Stimulated activated CD4-positive, alpha-beta T cell treated with anti-CD3 and anti-CD28 coated beads, TNF-alpha, amount 100 ng/mL, for 48 hours (primary cell): ENCODE measurements around the gene DDIT3.
A peak's percentile ranks its signal among the peaks of the same experiment; 100 is the strongest.
"Not testable (repeated sequence)": the region's sequence is repeated elsewhere in the genome, so short reads cannot be mapped to it uniquely, and the experiment has no call there.

Experiments
- DNase-seq, 3 donors: peaks; one replicate each; pipeline ENCODE4 v3.0.0-alpha.2; 2020; ENCODE audit warnings: low read depth in 3 of 3

Gene DDIT3

DNA sequence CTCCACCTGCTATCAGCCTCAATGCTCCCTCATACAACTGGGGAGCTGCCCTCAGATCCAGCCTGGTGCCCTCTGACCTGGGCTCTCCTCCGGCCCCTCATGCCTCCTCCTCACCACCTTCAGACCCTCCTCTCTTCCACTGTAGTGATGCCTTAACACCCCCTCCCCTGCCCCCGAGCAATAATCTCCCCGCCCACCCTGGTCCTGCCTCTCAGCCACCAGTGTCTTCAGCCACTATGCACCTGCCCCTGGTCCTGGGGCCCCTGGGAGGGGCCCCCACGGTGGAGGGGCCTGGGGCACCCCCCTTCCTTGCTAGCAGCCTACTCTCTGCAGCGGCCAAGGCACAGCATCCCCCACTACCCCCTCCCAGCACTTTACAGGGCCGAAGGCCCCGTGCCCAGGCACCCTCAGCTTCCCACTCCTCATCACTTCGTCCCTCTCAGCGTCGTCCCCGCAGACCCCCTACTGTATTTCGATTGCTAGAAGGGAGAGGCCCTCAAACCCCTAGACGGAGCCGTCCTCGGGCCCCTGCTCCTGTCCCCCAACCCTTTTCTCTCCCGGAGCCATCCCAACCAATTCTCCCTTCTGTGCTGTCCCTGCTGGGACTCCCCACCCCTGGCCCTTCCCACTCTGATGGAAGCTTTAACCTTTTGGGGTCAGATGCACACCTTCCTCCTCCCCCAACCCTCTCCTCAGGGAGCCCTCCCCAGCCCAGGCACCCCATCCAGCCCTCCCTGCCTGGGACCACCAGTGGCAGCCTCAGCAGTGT is 5.5 kb upstream of the DDIT3 start:
- no peak for DNase-seq

DNA sequence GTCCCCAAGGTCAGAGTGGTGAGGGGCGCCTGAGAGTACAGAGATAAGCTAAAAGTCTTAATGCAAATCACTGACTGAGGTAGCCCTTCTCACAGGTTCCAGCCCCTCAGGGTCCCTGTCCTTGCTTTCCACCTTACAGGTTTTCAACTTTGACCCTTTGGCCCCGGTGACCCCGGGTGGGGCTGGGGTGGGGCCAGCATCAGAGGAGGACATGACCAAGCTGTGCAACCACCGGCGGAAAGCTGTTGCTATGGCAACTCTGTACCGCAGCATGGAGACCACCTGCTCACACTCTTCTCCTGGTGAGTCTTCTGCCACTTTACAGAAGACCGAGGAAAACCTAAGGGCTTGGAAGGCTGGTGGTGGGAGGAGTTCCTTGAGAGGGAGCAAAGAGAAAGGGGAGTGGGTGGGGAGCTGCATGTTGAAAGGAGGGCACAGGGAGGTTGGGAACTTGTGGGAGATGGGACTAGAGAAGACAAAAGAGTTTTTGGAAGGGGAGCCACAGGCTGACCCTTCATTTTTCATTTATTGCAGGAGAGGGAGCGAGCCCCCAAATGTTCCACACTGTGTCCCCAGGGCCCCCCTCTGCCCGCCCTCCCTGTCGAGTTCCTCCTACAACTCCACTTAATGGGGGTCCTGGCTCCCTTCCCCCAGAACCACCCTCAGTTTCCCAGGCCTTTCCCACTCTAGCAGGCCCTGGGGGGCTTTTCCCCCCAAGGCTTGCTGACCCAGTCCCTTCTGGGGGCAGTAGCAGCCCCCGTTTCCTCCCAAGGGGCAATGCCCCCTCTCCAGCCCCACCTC is 4.7 kb upstream of the DDIT3 start:
- no peak for DNase-seq

DNA sequence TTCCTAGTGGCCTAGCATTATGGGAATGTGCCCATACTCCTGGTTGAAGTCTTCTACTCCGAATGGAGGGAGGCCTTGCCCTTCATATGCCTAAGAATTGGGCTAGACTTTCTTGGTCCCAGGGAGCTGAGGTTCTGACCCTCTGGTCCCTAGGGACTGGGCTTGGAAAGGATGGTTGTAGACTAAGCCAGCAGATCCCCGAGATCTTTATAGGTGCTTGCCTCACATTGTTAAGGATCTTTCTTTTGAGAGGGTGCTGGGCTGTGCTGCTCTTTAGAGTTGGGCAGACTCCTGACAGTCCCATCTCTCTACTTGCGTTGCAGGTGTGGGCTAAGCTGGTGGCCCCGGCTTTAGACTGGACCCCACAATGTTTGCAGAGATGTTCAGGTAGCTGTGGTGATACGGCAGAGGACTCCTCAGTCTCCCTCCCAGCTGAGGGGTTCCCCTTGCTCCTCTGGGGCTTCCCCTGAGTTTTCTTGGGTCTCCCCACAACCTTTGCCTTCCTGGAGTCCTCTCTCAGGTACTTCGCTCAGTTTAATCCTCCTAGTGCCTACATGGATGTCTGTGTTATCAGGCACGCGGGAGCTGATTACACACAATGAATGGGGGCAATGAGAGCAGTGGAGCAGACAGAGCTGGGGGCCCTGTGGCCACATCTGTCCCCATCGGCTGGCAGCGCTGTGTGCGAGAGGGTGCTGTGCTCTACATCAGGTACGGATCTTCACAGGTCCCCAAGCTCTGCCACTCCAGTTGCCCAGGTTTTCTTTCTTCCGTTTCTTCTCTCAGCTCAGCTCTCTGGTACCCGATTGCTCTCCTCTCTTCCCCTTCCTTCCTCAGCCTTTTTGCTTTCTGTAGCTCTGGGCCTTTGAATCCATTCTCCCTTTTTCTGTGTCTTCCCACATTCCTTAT is 3.6 kb upstream of the DDIT3 start:
- DNase-seq = no peak

DNA sequence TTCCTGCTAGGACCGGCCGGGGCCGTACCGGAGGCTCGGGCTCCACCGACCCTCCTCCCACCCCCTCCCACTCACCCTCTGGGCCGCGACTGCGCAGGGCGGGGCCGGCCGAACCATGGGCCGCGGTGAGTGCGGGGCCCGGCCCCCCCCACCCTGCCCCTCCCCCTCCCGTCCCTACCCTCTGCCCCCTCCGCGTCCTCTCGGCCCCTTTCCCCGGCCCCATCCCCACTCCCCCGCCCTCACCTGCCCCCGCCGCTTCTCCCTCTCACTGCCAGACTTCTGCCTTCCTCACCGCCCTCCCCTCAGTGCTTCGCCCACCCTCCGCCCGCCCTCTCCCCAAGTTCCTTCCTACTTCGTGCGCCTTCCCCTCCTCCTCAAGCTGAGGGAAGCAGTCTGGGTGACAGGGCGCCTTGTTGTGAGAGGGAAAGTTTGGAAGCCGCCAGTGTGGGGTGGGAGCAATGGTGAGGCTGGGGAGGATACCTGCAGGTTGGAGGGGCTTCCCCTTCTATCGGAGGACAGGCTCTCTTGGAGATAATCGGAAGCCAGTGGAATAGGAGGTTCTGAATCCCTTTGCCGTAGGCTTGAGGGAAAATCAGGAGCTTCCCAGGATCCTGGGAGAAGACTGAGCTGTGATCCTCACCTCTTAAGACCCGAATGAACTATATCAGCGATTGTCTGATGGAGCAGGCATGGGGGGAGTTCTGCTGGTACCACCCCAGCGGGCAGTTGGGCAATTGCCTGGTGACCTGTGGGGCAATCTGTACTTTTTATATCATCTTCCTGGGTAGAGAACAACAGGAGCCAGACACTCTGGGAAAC is 2.8 kb upstream of the DDIT3 start:
- no peak for DNase-seq

DNA sequence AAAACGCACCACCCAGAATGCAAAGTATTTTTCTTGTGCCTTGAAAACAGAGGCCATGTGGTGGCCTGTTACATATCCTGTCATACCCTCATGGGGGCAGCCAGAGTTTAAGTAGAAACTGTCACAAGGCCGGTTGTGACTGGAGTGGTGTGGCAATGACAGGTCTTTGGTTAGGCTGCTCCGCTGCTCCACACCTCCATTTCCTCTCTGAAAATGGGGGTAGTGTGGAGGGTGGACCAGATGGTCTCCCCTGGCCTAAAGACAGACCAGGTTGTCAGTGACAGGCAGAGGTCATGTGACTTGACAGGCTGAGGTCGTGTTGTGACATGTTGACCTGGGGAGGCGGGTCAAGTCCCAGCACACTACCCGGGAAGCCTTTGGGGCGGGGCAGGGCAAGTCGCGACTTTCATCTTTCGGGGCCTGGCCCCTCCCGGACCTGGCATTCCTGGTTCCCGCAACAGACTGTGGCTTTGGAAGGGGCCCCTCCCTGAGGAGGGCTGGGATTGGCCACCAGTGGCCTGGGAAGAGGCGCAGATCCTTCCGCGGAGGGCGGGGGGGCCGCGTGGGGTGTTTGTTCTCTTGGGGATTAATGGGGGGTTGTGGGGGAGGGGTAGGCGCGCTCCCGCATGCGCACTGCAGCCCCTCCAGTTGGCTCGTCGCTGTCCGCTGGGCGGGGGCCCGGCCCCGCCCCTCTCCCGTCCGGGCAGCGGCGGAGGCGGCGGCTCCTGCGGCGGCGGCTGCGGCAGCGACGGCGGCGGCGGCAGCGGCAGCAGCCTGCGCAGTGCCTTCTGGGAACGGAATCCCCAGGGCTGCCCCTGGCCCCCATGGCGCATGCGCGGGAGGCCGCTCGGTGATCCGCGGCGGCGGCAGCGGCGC is 1.9 kb upstream of the DDIT3 start, which contains the start of gene MBD6:
TSS of gene MBD6 (plus strand) at position 814 of the 876 bp plus-strand sequence. CDS start 1,480 bp downstream, outside the sequence.
- DNase-seq = peak; percentile 83 to 87 (median 85)

DNA sequence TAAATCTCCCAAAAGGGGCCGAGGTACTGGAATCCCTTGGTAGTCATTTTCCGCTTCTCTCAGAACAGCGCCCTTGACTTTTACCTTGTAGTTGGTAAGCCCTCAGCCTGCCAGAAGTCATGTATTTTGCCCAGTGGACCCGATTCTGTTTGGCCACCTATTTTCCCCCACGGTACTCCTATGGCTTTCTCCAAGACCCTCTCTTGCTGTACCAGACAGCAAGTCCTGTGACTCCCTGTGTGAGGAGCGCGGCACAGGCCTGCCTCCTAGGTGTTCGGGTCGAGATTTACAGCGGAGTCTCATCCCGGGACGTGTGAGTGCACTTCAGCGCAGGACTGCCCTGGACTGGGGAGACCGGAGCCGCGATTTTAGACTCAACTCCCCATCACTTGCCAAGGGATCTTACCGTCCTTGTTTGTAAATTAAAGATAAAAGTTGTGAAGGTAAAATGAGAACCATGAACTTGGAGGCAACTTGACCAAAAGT is 1.3 kb upstream of the DDIT3 start:
- DNase-seq = no peak

DNA sequence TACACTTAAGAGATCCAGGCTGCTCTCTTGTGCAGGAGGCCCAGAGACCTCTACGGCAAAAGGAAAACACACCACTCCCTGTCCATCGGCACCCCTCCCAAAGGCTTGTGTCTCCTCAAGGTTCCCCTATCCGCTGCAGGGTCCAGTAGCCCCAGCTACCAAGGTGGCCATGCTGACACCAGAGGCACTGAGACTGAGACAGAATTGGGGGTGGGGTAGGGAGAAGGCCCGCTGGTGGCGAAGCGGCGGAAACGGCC is 590 bp downstream of the DDIT3 start:
- DNase-seq = no peak

DNA sequence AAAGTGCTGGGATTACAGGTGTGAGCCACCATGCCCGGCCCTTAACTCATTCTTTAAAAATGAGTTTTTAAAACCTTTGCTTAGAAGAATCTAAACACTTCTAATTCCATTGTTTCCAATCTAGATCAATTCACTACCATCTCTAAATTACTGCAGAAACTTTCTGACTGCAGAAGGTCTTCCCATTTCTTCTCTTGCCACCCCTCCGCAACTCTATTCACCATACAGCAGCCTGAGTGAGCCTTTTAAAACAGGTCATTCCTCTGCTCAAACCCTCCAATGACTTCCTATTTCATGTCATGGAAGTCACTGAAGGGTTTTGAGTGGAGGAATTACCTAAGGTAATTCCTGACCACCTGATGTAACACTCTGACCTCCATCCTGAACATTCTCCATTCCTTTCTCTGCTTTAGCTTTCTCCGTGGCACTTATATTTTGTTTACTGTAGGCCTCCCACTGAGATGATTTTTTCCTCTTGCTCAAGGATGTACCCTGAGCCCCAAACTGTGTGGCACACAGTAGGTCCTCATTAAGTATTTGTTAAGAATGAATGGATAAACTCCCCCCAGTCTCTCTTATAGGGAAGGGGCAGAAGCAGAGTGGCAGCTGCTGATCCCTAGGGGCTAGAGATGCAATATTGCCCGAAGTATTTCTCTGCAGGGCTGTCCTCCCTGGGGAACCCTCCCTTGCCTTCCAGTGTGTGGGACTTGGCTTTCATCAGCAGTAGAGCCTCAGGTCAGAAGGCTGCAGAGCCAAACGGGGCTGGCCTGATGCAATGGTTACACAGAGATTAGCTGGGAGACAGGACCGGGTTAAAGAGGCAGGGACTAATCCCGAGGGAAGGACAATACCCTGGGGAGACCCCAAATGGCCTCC is 1.2 kb downstream of the DDIT3 start:
- peak in 1 of 3 donors; percentile 19 for DNase-seq

DNA sequence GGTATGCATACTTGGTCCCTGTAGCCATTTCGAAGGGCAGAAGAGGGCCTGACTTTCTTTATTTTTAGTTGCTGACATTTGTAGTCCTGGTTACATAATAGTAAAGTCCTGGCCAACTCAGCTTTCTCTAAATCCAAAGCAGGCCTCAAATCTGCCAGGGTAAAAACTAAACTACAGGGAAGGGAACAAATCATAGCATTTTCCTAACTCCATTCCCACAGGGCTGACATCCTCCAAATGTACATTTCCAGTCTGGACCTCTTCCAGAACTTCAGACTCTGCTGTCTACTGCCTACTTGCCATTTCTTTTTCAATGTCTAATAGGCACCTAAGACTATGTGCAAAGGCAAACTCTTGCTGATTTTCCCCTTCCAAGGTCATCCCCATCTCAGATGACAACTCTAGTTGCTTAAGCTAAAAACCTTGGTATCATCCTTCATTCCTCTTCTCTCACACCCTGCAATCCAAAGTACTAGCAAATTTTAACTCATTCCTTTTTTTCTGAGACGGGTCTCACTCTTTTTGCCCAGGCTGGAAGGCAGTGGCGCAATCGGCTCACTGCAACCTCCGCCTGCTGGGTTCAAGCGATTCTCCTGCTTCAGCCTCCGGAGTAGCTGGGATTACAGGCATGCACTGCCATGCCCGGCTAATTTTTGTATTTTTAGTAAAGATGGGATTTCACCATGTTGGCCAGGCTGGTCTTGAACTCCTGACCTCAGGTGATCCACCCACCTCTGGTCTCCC is 2.0 kb downstream of the DDIT3 start:
- DNase-seq = no peak

DNA sequence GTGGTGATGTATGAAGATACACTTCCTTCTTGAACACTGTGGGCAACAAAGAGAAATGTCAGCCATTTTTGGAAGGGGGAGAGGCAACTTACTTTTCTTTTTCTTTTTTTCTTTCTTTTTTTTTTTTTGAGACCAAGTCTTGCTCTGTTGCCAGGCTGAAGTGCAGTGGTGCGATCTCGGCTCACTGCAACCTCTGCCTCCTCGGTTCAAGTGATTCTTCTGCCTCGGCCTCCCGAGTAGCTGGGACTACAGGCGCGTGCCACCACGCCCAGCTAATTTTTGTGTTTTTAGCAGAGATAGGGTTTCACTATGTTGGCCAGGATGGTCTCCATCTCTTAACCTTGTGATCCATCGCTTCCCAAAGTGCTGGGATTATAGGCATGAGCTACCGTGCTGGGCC is 2.6 kb downstream of the DDIT3 start:
- not testable (repeated sequence) for DNase-seq

DNA sequence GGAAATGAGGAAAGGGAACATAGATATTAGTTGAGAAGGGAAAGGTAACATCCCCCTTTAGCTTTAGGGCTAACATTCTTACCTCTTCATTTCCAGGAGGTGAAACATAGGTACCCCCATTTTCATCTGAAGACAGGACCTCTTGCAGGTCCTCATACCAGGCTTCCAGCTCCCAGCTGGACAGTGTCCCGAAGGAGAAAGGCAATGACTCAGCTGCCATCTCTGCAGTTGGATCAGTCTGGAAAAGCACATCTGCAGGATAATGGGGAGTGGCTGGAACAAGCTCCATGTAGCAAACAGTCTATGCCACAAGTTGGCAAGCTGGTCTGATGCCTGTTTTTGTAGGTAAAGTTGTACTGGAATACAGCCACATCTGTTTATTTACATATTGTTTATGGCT is 3.1 kb downstream of the DDIT3 start:
- DNase-seq = no peak

DNA sequence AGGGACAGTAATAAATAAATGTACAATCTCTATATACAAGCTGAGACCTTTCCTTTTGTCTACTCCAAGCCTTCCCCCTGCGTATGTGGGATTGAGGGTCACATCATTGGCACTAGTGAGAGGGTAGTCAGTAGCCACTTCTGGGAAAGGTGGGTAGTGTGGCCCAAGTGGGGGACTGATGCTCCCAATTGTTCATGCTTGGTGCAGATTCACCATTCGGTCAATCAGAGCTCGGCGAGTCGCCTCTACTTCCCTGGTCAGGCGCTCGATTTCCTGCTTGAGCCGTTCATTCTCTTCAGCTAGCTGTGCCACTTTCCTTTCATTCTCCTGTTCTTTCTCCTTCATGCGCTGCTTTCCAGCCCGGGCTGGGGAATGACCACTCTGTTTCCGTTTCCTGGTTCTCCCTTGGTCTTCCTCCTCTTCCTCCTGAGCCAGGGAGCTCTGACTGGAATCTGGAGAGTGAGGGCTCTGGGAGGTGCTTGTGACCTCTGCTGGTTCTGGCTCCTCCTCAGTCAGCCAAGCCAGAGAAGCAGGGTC is 3.6 kb downstream of the DDIT3 start:
- DNase-seq = no peak

DNA sequence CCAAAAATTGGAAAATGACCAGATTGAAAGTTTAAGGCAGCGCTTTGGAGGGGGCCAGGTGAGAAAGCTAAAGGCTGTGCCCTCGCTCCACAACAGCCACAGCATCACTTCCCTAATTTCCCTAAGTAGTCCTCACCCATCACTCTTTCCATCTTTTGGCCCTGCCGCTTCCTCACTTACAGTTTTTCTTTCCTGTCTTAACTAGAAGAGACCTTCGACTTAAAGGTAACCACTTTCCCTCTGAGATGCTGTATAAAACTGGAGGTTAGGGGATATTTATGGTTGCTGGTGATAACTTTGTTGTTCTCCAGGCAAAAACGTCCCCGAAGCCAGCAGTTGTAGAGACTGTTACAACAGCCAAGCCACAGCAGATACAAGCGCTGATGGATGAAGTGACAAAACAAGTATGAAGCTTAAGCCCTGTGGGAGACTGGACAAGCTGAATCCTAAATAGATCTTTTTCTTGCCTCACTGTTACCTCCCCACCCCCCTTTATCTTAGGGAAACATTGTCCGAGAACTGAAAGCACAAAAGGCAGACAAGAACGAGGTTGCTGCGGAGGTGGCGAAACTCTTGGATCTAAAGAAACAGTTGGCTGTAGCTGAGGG is 4.3 kb downstream of the DDIT3 start:
- no peak for DNase-seq

DNA sequence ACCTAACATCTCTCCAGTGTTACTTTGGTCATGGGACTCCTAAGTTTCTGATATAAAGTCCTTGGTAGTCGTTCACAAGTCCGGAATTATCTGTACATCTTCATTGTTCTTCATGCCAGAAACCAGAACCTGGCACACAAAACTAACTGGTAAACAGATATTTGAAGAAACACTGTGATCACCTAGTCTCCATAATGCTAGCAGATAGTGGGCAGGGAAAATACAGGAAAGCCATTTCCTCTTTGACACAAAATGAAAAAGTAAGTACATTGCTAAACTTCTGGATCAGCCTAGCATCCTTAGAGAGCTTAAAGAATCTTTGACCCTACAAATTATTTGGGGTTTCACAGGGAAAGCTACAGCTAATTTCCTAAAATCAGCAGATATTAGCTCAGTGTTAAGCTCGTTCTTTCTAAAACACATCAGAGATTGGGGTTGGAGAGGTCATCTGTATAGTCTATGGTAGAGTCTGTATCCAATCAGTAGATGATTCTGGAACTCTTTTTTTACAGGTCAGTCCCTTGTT is 4.8 kb downstream of the DDIT3 start:
- DNase-seq = no peak

DNA sequence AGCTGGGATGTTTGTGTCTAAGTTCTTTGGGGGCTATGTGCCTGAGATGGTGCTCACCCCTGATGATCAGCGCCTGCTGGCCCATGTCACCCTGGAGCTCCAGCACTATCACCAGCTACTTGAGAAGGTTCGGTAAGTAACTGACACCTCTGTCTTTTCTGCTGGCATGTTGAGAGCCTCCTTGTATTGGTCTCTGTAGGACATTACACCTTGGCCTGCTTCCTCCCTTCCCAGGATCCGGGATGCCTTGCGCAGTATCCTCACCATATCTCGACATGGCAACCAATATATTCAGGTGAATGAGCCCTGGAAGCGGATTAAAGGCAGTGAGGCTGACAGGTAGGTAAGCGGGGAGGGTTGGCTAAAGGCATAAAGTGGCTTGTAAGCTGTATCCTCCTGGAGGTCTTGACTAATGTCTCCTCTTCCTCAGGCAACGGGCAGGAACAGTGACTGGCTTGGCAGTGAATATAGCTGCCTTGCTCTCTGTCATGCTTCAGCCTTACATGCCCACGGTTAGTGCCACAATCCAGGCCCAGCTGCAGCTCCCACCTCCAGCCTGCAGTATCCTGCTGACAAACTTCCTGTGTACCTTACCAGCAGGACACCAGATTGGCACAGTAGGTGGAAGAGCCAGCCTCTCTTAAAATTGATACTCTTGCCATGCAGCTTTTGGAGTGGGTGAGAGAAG is 5.5 kb downstream of the DDIT3 start:
- no peak for DNase-seq

DNA sequence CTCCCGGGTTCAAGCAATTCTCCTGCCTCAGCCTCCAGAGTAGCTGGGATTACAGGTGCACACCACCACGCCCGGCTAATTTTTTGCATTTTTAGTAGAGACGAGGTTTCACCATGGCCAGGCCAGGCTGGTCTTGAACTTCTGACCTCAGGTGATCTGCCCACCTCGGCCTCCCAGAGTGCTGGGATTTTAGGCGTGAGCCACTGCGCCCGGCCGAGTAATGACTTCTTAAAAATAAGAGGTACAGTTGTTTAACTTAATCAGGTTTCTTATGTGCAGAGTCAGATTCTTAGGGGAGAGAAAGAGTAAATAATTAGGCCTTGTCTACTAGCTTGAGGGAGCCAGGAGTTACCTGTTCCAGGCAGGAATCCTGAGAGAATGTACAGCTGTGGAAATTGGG is 6.1 kb downstream of the DDIT3 start:
- not testable (repeated sequence) for DNase-seq

DNA sequence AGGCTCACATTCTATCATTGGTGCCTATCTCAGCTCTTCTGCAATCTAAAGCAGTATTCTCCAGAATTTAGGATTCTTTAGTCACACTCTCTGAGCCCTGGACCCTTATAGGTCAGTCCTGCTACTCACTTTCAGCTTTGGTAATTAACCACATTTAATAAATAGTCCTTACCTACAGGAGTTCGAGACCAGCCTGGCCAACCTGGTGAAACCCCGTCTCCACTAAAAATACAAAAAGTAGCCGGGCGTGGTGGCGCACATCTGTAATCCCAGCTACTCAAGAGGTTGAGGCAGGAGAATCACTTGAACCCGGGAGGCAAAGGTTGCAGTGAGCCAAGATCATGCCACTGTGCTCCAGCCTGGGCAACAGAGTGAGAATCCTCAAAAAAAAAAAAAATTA is 6.6 kb downstream of the DDIT3 start:
- not testable (repeated sequence) for DNase-seq
